Keratinocyte (primary cell): Measurements from ENCODE around the gene IL11RA. TPM values are rescaled to one million over a fixed set of nuclear protein-coding genes. Genes with fewer than 3 reads are reported as not detected.

ENCODE experiments used
- DNase-seq: peaks from one replicate; pipeline ENCODE4 v3.0.0-alpha.2; 2011; ENCODE audit warnings: low read depth, missing footprints, low spot score
- FAIRE-seq: peaks from 2 replicates; lab custom pipeline; 2011; peaks lifted over from hg19 to GRCh38; lab: Jason Lieb, UNC
- H2AFZ ChIP-seq: 2 replicates; pipeline ENCODE4 v1.6.0; 2012; ENCODE audit warnings: low read length, control low read depth, inconsistent platforms; ENCODE audit not compliant: control insufficient read depth
- H3K27ac ChIP-seq: 2 replicates; pipeline ENCODE4 v1.5.1; 2011; ENCODE audit warnings: low read length; ENCODE audit not compliant: control insufficient read depth, insufficient read depth
- H3K27me3 ChIP-seq: 3 replicates; pipeline ENCODE4 v1.6.0; 2011; ENCODE audit warnings: low read length; ENCODE audit not compliant: control insufficient read depth, insufficient read depth; ENCODE audit errors: extremely low read depth
- H3K36me3 ChIP-seq, 2 experiments: 2 replicates in 1 of 2; 3 replicates in 1 of 2; pipeline ENCODE4 v1.5.1; 2011; ENCODE audit warnings: low read length in 2 of 2, mild to moderate bottlenecking in 1 of 2; ENCODE audit not compliant: control insufficient read depth in 2 of 2, insufficient read depth in 2 of 2; ENCODE audit errors: extremely low read depth in 1 of 2
- H3K4me1 ChIP-seq: 3 replicates; pipeline ENCODE4 v1.5.1; 2011; ENCODE audit warnings: low read length; ENCODE audit not compliant: control insufficient read depth, insufficient read depth; ENCODE audit errors: extremely low read depth
- H3K4me2 ChIP-seq: 3 replicates; pipeline ENCODE4 v1.6.0; 2011; ENCODE audit warnings: low read depth, low read length; ENCODE audit not compliant: control insufficient read depth, insufficient read depth; ENCODE audit errors: extremely low read depth
- H3K4me3 ChIP-seq, 3 experiments: fragments of 200-600 bp in 1 of 3; sonication (generic) in 1 of 3; 2 replicates in 2 of 3; 3 replicates in 1 of 3; pipeline ENCODE4 v1.5.1; 2011 to 2016; ENCODE audit warnings: low read length in 3 of 3, mild to moderate bottlenecking in 3 of 3, control low read depth in 2 of 3, inconsistent platforms in 1 of 3, low read depth in 1 of 3, mixed read lengths in 1 of 3, mixed run types in 1 of 3, moderate library complexity in 1 of 3; ENCODE audit not compliant: control insufficient read depth in 2 of 3, insufficient read depth in 2 of 3; ENCODE audit errors: extremely low read depth in 1 of 3
- H3K79me2 ChIP-seq: 2 replicates; pipeline ENCODE4 v1.6.0; 2012; ENCODE audit warnings: low read length; ENCODE audit not compliant: control insufficient read depth, insufficient read depth
- H3K9ac ChIP-seq: 3 replicates; pipeline ENCODE4 v1.6.0; 2011; ENCODE audit warnings: low read length; ENCODE audit not compliant: control insufficient read depth, insufficient read depth; ENCODE audit errors: extremely low read depth
- H3K9me1 ChIP-seq: 3 replicates; pipeline ENCODE4 v1.6.0; 2011; ENCODE audit warnings: low read length; ENCODE audit not compliant: control insufficient read depth, insufficient read depth; ENCODE audit errors: extremely low read depth
- H3K9me3 ChIP-seq: 2 replicates; pipeline ENCODE4 v1.5.1; 2012; ENCODE audit warnings: low read depth, low read length; ENCODE audit not compliant: control insufficient read depth
- H4K20me1 ChIP-seq: 3 replicates; pipeline ENCODE4 v1.6.0; 2011; ENCODE audit warnings: low read length; ENCODE audit not compliant: control insufficient read depth, insufficient read depth; ENCODE audit errors: extremely low read depth
- CTCF ChIP-seq, 3 experiments: IDR thresholded peaks in 1 of 3; conservative IDR thresholded peaks in 1 of 3; optimal IDR thresholded peaks in 1 of 3; 2 replicates in 2 of 3; 3 replicates in 1 of 3; pipeline versions ENCODE3 to v1.5.1; 2011; ENCODE audit warnings: low read length in 3 of 3, mild to moderate bottlenecking in 3 of 3, moderate library complexity in 2 of 3, control low read depth in 1 of 3, inconsistent platforms in 1 of 3; ENCODE audit not compliant: insufficient read depth in 2 of 3; ENCODE audit errors: extremely low read depth in 1 of 3
- EZH2 ChIP-seq: IDR thresholded peaks from one replicate; pipeline ENCODE4 v1.6.1; 2012; ENCODE audit warnings: inconsistent platforms, mild to moderate bottlenecking, low read length, moderate library complexity
- dilution Hi-C: fragments of 300-500 bp; cut with MboI; formaldehyde crosslinking; loops from one replicate; pipeline ENCODE4 v1.7.0; 2020; ENCODE audit warnings: low sequenced_read_pairs; ENCODE audit not compliant: extremely low pct_ligation_motif_present
- polyA plus RNA-seq, 5 experiments: library from polyadenylated mRNA; depleted of rRNA in 3 of 5; stranded (reverse) in 3 of 5; stranded (forward) in 1 of 5; unstranded in 1 of 5; fragments of >200 nt; gene quantifications; 1 replicate in 1 of 5; 2 replicates in 3 of 5; 3 replicates in 1 of 5; pipeline versions ENCODE4 v1.2.1 to v1.2.3, GENCODE V29; 2011 to 2012; ENCODE audit warnings: missing spikeins in 2 of 5, low read depth in 1 of 5, low replicate concordance in 1 of 5

The IL11RA gene
- polyA plus RNA-seq, 1 donor (not counting 4 experiments of a cell fraction or from before 2014, with no cell fraction given), result 3.1 TPM

GRCh38 chr9:34620061-34620994 is 31.7 kb upstream of the IL11RA start, which contains the start of gene DCTN3:
Gene DCTN3, minus strand, starts transcription at chr9:34620495. Its CDS starts 31 bp downstream, at chr9:34620464.
- Histone ChIP-seq H4K20me1 (no peaks in the 10 kb centered on the region), H3K4me2 (peak within 1 kb of the TSS; percentile 93), H3K27ac (peak within 1 kb of the TSS; percentile 60), H3K36me3 (peaks cover 16 to 24% of the 10 kb centered on the region in 2 experiments), H3K9me1 (no peaks in the 10 kb centered on the region), H3K4me3 (peak within 1 kb of the TSS; percentile 72 to 84 (median 77)), H3K4me1 (peaks cover 14% of the 10 kb centered on the region), H2AFZ (peak within 1 kb of the TSS; percentile 96), H3K9ac (peak within 1 kb of the TSS; percentile 79), H3K79me2 (peaks cover 6% of the 10 kb centered on the region), H3K9me3 (no peaks in the 10 kb centered on the region), H3K27me3 (peaks cover 3% of the 10 kb centered on the region)
- DNase-seq, result no peak
- dilution Hi-C loops, result no loop called here
- FAIRE-seq, result peak; percentile 99
- TF ChIP-seq CTCF (optimal IDR thresholded peaks at IDR 0.05 in 1 of 3, IDR thresholded peaks at IDR 0.05 in 1 of 3, conservative IDR thresholded peaks at IDR 0.05 in 1 of 3; ENCODE audit: extremely low read depth in 1 of 3, insufficient read depth in 2 of 3, low read length in 3 of 3) (no peak), EZH2 (no peak)

GRCh38 chr9:34623374-34624235 is 28.4 kb upstream of the IL11RA start:
- dilution Hi-C loops, result no loop called here
- H3K4me3 ChIP-seq, result no peak overlapping the region
- H3K27me3 ChIP-seq, result peaks cover 32% of the 10 kb centered on the region
- no peak overlapping the region for H2AFZ ChIP-seq
- H3K4me1 ChIP-seq, result peaks cover 14% of the 10 kb centered on the region
- no peak overlapping the region for H3K27ac ChIP-seq
- H3K79me2 ChIP-seq, result peaks cover 6% of the 10 kb centered on the region
- FAIRE-seq (no peak), DNase-seq (no peak)
- TF ChIP-seq EZH2 (no peak), CTCF (optimal IDR thresholded peaks at IDR 0.05 in 1 of 3, IDR thresholded peaks at IDR 0.05 in 1 of 3, conservative IDR thresholded peaks at IDR 0.05 in 1 of 3; ENCODE audit: extremely low read depth in 1 of 3, insufficient read depth in 2 of 3, low read length in 3 of 3) (no peak)
- no peak overlapping the region for H3K4me2 ChIP-seq
- no peak overlapping the region for H3K9ac ChIP-seq
- H3K9me3 ChIP-seq, result no peaks in the 10 kb centered on the region
- no peaks in the 10 kb centered on the region for H3K9me1 ChIP-seq
- no peaks in the 10 kb centered on the region for H4K20me1 ChIP-seq
- no peaks in the 10 kb centered on the region for H3K36me3 ChIP-seq
